HG03139 (cell line): ENCODE data around the gene ELP5.
A peak's percentile ranks its signal among the peaks of the same experiment; 100 is the strongest.

Experiments used
- ATAC-seq: cut with Tn5 transposase; IDR thresholded peaks from one replicate; pipeline ENCODE4 v1.9.1; 2021; ENCODE audit not compliant: unreplicated experiment

Gene ELP5

DNA sequence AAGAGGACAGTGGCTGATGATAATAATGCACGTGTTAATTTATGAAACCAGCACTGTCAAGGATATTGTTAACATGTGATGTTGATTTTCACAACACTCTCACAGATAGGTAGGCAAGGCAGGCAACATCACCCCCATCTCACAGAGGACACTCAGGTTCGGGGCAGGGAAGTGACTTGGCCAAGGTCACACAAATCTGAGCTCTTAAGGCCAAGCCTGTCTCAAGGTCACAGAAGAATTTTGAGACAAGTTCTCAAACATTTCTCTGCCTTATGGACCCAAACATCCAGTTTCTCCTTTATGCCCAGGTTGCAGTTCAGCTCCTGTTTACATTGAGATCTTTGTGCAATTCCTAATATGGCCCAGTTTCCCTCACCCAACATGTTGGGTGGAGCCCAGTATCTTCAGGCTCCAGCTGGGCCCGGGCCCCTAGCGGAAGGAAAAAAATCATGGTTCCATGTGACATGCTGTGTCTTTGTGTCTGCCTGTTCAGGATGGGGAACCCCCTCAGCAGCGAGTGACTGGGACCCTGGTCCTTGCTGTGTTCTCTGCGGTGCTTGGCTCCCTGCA, 30.8 kb downstream of the ELP5 start:
- ATAC-seq = no peak

DNA sequence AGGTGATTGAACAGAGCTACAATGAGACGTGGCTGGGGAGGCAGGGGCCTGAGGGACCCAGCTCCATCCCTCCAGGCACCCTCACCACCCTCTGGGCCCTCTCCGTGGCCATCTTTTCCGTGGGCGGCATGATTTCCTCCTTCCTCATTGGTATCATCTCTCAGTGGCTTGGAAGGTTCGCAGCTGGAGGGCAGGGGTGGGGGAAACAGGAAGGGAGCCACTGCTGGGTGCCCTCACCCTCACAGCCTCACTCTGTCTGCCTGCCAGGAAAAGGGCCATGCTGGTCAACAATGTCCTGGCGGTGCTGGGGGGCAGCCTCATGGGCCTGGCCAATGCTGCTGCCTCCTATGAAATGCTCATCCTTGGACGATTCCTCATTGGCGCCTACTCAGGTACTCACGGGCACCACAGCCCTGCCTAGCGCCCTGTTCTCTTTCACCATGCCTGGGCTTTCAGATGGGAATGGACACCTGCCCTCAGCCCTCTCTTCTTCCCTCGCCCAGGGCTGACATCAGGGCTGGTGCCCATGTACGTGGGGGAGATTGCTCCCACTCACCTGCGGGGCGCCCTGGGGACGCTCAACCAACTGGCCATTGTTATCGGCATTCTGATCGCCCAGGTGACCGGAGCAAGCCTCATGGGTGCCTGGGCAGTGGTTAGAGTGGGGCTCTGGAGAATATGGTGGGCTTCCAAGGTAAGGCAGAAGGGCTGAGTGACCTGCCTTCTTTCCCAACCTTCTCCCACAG, 31.6 kb downstream of the ELP5 start:
- no peak for ATAC-seq

DNA sequence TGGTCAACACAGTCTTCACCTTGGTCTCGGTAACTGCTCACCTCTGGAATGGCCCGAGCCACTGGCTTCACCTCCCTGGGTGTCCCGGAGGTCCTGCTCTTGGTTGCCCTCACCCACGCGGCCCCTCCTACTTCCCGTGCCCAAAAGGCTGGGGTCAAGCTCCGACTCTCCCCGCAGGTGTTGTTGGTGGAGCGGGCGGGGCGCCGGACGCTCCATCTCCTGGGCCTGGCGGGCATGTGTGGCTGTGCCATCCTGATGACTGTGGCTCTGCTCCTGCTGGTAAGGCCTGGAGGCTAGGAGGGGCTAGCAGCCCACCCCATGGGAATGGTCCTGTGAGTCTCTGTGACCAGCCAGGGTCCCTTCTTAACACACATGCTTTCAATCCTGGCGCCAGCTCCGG, 32.9 kb downstream of the ELP5 start:
- no peak for ATAC-seq

DNA sequence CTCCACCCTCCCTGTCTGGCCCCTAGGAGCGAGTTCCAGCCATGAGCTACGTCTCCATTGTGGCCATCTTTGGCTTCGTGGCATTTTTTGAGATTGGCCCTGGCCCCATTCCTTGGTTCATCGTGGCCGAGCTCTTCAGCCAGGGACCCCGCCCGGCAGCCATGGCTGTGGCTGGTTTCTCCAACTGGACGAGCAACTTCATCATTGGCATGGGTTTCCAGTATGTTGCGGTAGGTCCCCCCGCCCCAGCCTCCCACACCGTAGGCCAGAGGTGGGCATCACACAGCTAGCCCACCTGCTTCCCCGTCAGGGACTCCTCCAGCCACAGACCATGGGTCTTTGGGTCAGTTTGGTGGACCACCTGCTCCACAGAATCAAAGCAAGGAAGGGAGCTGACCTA, 33.7 kb downstream of the ELP5 start:
- no peak for ATAC-seq

DNA sequence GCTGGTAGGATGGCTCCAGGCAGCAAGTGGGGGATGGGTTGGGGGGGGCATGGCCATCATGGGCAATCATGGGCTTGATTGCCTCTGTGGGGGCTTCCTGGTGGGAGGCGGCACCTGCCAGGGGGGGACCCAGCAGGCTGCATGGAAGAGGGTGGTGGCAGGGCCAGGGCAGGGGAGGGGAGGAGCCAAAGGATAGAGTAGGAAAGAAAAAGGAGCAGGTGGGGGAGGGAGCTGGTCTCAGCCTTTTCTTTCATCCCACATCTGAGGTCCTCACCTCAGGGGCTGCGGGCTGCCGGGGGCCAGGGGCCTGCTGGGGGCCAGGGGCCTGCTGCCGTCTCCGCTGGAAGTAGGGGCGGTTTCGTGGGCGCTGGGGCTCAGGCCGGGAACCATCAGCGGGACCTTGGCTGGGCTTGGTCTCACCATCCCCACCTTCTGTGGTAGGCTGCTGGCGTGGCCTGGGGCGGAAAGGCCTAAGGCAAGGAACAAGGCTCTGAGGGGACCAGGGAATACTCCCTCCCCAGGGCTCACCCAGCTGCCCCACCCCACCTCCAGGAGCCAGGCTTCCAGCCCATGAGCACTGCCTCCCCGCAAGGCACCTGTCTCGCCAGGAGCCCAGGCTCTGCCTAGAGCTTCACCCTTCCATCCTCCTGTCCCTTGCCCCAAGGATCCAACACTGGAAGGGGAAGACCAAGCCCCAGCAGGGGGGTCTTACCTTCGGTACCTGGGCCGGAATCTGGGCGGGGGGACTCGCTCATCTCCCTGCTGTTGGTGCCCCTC, 37.4 kb downstream of the ELP5 start:
- ATAC-seq = no peak

DNA sequence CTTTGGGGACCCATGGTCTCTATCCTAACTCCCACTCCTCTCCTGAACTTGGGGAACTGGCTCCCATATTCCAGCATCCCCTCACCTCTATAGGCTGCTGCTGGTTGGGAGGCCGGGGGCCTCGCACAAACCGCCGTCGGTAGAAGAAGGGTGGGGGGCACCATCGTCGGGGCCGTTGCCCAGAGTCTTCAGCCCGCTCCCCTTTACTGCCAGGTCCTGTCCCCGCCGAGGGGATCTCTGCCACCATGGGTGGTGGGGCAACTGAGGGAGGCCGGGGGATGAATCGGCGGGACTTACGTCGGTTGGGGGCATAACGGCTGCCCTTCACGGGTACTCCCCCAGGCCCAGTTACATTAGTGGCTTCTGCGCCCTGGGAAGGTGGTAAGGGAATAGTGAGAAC, 38.2 kb downstream of the ELP5 start:
- no peak for ATAC-seq

DNA sequence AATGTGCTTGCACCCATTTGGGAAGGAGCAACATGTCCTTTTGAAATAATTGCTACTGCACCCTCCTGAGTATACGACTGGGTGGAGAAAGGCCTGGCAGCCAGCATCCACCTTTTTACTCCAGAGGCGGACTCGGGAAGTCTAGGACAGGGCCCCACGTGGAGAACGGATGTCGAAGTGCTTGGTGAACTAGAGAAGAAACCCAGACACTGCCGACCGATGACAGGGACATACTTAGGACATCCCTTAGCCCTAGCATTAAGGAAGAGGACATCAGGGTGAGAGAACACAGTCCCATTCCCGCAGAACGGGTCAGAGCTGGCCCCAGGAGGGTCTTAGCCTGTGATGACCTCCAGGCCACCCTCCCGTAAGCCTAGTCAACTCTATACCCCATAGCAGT, 38.7 kb downstream of the ELP5 start:
- ATAC-seq = no peak

DNA sequence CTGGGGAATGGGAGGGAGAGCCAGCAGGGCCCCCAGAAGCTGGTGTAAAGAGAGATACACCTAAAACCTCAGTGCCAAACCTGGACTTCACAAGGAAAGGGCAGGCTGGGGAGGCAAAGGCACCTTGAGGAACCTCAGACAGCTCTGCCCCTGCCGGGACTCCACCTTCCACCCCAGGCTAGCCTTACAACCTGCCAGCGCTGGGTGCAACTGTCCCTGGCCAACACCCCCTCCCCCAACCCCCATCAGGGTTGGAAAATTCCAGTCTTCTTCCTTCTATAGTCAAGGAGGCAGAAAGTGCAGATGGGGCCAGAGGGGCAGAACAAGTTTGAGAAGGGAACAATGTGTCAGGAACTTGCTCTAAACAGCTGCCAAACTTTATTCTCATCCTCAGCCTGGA, 40.2 kb downstream of the ELP5 start:
- ATAC-seq = no peak

DNA sequence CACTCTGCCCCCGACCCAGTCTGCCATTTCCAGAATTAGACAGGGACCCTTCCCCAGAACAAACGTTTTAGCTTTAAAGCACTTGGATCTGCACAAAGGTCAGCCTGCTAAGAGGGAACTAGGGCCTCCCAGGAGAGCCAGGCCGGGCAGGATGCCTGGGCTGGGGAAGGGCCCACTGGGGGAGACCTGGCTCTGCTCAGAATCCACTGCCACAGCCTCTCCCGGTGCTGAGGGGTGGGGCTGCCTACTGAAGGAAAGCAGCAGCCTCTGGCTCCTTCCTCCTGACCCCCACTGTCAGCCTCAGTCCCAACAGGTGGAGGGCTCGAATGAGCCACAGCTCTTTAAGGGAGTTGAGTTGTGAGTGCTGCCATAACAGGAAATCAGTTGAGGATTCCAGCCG, 40.7 kb downstream of the ELP5 start:
- no peak for ATAC-seq

DNA sequence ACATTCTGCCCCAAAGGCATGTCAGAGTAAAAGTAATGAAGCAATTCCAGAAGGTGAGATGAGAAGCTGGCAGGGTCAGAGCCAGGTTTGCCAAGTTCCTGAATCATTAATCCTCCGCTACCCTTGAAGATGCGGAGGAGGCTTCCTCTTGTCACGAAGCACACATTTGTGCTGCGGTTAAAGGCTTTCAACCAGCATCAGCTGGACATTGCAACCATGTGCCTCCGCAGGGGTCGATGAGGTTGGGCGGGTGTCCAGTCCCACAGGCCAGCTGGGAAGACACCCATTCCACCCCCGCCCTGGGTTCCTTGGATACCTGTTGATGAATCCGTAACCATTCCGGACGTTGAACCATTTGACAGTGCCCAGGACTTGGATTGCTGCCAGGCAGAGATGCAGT, 41.1 kb downstream of the ELP5 start:
- ATAC-seq = no peak

DNA sequence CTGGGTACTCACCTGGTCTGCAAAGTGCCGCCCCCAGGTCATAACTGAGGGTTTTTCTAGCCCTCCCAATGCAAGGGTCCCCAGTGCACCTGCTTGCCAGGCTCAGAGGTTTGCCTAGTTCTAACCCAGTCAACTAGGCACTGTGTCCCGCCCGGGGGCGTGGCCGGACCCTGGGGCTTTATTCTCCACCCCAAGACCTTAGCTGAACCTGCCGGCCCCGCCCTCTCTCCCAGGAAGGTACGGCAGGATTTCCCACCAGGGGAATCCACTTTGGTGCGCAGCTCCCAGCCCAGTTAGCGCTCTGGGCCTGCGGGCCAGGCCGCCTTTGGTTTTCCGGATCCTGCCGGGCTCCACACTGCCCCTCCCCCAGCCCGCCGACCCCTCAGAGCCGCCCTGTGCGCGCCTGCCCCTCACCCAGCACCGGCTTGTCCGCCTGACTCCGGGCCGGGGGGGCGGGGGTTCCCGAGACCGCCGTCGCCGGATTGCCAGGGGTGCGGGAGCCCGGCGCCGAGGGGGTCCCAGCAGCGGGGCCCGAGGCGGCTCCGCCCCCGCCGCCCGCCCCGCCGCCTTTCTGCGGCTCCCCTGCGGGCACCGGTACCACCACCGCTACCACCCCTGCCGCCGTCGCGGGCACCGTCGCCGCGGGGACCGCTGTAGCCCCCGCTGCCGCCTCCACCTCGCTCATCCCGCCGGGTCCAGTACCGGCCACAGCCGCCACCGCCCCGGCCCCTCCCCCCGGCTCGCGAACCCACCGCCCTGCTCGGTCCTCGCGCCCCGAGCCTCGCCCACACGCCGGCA, 42.0 kb downstream of the ELP5 start:
- no peak for ATAC-seq

DNA sequence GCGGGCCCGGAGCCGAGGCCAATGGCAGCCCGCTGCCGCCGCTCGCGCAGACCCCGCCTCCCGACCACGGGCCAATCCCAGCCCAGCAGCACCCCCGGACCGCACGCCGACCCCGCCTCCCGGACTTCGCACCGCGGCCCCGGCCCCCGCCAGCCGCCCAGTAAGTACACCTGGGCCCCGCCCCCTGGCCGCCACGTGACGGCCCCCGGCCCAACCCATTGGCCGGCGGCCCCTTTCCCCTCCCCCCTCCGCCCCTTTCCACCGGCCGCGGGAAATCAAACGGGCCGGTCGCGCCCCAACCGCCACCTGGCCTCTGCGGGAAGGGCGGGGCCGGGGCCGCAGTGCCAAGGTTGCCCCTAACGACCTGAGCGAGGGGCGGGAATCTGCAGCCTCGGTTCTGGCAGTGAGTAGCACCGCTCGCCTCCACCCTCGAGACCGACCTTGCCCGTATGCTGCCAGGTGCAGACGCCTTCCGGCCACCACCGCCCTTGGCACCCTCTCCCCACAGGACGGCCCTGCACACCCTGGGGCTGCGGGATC, 42.7 kb downstream of the ELP5 start, which contains the start of gene YBX2:
TSS of gene YBX2 (minus strand) at position 26 of the 540 bp plus-strand sequence. CDS start 139 bp downstream, outside the sequence.
- no peak for ATAC-seq

DNA sequence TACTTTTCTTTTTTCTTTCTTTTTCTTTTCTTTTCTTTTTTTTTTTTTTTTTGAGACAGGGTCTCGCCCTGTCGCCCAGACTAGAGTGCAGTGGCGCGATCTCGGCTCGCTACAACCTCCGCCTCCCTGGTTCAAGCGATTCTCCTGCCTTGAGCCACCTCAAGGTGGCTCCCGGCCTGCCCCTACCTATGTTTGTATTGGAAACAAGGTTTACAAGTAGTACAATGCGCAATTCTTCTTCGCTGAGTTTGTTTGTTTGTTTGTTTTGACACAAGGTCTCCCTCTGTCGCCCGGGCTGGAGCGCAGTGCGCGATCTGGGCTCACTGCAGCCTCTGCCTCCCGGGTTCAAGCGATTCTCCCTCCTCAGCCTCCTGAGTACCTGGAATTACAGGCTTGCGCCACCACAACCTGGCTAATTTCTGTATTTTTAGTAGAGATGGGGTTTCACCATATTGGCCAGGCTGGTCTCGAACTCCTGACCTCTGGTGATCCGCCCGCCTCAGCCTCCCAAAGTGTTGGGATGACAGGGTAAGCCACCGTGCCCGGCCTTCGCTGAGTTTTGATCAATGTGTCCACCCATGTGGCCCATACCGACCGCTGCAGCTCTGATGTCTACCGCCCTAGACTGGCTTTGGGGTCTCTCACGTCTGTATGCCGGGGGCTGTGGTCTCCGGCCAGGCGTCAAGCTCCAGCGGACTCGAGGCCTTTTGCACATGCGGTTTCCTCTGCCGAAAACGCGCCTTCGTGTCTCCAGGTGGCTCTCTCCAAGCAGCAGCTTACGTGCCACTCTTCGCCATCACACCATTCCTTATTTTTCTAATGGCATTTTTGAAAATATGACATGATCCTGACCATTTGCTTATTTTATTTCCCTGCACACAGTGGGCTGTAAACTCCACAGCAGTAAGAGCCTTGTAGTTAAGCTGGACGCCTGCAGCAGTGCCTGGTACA, 43.5 kb downstream of the ELP5 start:
- no peak for ATAC-seq

DNA sequence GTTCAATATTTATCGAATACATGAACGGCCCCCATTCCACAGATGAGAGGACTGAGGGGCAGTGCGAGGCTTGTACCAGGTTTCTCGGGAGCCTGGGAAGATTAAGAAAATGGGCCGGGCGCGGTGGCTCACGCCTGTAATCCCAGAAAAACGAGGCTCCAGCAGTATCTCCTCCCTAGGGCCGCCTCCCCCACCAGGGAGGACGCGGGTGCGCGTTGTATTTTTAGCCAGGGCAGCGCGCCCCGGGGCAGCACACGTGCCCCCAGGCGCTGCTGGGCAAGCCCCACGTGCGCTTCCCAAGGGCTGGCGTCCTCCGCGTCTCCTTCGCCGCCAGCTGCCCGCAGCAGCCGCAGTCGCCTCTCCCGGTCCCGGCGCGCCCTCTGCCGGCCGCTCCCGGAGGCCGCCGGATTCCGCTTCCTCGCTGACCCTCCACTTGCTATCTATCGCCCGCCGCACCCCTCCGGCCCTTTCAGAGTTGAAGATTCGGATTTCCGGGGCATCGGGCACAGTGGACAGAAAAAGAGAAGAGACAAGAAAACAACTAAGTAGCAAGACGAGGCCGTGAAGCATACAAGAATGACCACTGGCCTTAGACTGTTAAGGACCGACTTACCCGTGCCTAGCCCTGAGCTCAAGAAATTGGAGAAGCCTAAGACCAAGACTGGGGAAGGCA, 44.3 kb downstream of the ELP5 start:
- ATAC-seq = no peak

DNA sequence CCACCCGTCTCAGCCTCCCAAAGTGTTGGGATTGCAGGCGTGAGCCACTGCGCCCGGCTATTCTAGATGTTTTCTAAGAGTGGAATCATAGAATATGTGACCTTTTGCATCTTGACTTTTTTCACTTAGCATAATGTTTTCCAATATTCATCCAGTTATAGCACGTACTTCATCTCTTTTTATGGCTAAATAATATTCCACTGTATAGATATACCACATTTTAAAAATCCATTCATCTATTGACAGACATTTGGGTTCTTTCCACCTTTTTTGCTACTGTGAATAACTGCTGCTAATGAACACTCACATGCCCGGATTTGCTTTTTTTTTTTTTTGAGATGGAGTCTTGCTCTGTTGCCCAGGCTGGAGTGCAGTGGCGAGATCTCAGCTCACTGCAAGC, 52.2 kb downstream of the ELP5 start:
- ATAC-seq = no peak

DNA sequence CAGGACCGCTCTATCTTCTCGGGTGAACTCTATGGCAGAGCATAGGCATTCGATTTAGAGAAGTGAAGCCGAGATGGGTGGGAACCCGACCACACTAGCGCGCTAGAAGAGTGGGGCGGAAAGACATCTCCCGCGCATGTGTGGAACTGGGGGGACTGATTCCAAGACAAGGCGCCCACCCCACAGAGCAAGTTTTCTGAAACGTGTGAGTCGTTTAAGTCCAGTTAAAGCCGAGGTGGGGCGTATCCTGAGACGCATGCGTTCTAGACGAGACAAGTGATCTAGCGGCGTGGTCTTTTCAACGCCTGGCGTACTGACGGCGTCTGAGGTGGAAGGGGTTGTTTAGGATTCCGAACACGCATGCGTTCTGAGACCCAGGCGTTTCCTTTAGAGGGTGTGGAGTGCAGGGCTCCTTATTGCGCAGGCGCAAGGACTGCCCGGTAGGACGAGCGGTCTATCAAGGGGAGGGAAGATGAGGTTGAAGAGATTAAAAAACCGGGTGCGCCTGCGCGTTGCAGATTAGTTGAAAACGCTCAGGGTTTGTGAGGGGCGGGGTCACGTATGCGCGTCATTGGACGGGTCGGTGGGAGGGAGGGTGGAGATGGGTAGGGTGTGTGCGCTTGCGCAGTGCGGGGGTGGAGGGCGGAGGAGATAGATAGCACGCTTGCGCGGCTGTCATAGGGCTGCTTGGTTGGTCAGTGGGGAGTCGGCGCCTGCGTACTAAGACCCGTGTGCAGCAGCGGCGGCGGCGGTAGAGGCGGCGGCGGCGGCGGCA, 55.1 kb downstream of the ELP5 start, which contains the start of gene EIF5A:
TSS of gene EIF5A (plus strand) at position 718 of the 775 bp plus-strand sequence. CDS start 2,008 bp downstream, outside the sequence.
- ATAC-seq = peak; percentile 58

DNA sequence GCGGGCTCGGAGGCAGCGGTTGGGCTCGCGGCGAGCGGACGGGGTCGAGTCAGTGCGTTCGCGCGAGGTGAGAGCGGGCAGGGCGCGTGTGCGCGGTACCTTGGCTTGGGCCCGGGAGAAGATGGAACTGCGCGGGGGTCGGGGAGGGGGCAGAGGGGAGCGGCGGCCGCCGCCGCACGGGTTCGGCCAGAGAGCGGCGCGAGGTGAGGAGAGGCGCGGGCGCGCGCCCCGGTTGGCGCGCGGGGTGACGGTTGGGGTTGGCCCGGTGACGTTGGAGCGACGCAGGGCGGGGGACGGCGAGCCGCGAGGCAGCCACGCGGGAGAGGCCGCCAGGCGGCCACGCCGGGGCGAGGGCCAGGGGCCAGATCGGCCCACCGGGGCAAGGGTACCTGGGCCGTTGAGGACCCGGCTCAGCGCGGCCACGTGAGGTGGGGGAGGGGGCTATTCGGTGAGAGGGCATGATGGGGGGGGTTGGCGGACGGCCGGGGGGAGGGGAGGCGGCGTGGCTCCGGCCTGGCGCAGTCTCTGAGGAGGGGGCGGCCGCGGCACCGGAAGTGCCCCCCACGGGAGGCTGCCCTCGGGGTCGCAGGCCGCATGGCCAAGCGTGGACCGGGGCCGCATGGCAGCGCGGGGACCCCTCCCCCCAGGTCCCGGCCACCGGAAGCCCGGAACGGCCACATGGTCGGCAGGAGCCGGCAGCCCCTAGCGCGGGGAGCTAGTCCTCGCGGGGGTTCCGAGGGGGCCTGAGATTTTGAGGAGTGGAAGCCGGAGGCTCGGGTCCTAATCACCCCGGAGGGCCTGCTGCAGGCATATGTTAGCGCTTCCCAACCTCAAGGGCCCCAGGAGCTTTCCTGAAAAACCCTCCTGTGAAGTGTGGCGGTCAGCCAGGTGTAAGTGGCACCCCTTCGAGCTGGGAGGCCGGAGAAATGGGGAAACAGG, 55.9 kb downstream of the ELP5 start:
- peak; percentile 3 for ATAC-seq
